ENCODE results near the gene OBSCN.

DNA sequence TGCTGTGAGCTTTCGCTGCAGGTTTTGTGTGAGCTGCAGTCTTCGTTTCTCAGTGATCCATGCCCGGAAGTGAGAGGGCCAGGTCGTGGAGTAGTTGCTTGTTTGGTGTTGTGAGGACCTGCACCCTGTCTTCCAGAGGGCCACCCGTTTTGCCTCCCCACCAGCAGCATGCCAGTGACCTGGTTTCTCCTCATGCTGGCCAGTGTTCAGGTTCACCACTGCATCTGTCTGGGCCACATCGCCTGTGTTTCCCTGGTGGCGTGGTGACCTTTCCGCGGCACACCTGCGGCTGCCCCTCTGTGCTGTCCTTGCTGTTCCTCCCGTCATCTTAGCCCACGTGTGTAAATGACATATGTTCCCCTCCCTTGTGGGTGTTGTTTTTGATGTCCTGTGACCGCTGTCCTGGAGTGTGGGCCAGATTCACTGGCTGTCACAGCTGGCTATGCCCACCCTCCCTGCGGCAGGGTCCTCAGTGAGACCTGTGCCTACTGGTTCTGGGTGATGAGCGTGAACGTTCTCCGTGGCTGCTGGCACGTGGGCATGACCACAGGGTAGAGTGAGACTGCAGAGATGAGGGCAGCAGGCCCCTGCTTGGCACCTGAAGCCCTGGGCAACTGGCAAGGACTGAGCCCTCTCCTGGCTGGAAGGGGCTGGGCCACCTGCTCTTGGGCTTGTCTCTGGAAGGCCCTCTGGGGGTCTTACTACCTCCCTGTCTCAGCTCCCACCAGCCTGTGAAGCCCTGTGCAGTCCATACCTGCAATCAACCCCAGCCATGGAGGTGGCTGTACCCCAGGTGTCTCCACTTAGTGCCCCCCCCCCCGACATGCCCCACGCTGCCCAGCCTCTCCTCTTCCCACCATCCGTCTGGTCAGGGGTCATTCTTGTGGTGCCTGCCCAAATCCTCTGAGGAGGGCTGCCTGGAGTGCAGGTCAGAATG lies 35.0 kb upstream of the OBSCN start:
- no peak for TF ChIP-seq POLR2A (IDR thresholded peaks at IDR 0.05)
- TF ChIP-seq, protein P1, sequence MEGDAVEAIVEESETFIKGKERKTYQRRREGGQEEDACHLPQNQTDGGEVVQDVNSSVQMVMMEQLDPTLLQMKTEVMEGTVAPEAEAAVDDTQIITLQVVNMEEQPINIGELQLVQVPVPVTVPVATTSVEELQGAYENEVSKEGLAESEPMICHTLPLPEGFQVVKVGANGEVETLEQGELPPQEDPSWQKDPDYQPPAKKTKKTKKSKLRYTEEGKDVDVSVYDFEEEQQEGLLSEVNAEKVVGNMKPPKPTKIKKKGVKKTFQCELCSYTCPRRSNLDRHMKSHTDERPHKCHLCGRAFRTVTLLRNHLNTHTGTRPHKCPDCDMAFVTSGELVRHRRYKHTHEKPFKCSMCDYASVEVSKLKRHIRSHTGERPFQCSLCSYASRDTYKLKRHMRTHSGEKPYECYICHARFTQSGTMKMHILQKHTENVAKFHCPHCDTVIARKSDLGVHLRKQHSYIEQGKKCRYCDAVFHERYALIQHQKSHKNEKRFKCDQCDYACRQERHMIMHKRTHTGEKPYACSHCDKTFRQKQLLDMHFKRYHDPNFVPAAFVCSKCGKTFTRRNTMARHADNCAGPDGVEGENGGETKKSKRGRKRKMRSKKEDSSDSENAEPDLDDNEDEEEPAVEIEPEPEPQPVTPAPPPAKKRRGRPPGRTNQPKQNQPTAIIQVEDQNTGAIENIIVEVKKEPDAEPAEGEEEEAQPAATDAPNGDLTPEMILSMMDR (IDR thresholded peaks at IDR 0.05), result no peak

Data from heart left ventricle (tissue), 13 donors.